PFSK-1 (cell line): ENCODE data around the gene KIAA1958.

ENCODE experiments used
- FOXP2 ChIP-seq: optimal IDR thresholded peaks from 2 replicates; pipeline ENCODE3; 2011; ENCODE audit warnings: borderline replicate concordance, control low read depth, inconsistent platforms; ENCODE audit not compliant: insufficient read depth; ENCODE audit errors: extremely low read length, extremely low read depth
- POLR2AphosphoS5 ChIP-seq: IDR thresholded peaks from 2 replicates; pipeline ENCODE4 v1.6.1; 2012; ENCODE audit warnings: low read depth, mild to moderate bottlenecking, control low read depth, low read length, moderate library complexity
- SIN3A ChIP-seq: IDR thresholded peaks from 2 replicates; pipeline ENCODE4 v1.6.1; 2012; ENCODE audit warnings: mild to moderate bottlenecking, low read length, moderate library complexity, borderline replicate concordance; ENCODE audit not compliant: insufficient read depth
- TAF1 ChIP-seq: IDR thresholded peaks from 2 replicates; pipeline ENCODE4 v1.6.1; 2012; ENCODE audit warnings: low read length, control low read depth, borderline replicate concordance; ENCODE audit not compliant: insufficient read depth
- TF ChIP-seq, protein P1 (sequence below), 2 experiments: IDR thresholded peaks; 2 replicates each; pipeline versions ENCODE4 v1.6.1 to v1.8.0; 2011 to 2012; ENCODE audit warnings: low read depth in 2 of 2, low read length in 2 of 2, control low read depth in 1 of 2, inconsistent platforms in 1 of 2, mild to moderate bottlenecking in 1 of 2, moderate library complexity in 1 of 2; ENCODE audit not compliant: insufficient read depth in 1 of 2

KIAA1958 gene

DNA sequence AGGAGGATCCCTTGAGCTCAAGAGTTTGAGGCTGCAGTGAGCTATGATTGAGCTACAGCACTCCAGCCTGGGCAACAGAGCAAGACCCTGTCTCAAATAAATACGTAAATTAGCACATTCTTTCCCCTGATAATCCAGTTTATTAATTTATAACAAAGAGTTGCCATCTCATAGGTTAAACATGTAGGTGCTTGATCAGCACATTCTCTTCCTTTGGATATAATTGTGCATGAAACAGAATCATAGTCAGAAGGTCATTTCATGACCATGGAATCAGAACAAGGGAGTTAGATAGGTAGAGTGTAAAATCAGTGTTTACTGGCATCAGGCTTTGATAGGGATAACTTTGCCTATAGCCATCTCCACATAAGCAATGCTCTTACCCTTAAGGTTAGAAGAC is 43.0 kb upstream of the KIAA1958 start:
- TF ChIP-seq FOXP2, result no peak
- TF ChIP-seq SIN3A, result no peak
- TF ChIP-seq, protein P1, sequence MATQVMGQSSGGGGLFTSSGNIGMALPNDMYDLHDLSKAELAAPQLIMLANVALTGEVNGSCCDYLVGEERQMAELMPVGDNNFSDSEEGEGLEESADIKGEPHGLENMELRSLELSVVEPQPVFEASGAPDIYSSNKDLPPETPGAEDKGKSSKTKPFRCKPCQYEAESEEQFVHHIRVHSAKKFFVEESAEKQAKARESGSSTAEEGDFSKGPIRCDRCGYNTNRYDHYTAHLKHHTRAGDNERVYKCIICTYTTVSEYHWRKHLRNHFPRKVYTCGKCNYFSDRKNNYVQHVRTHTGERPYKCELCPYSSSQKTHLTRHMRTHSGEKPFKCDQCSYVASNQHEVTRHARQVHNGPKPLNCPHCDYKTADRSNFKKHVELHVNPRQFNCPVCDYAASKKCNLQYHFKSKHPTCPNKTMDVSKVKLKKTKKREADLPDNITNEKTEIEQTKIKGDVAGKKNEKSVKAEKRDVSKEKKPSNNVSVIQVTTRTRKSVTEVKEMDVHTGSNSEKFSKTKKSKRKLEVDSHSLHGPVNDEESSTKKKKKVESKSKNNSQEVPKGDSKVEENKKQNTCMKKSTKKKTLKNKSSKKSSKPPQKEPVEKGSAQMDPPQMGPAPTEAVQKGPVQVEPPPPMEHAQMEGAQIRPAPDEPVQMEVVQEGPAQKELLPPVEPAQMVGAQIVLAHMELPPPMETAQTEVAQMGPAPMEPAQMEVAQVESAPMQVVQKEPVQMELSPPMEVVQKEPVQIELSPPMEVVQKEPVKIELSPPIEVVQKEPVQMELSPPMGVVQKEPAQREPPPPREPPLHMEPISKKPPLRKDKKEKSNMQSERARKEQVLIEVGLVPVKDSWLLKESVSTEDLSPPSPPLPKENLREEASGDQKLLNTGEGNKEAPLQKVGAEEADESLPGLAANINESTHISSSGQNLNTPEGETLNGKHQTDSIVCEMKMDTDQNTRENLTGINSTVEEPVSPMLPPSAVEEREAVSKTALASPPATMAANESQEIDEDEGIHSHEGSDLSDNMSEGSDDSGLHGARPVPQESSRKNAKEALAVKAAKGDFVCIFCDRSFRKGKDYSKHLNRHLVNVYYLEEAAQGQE (IDR thresholded peaks at IDR 0.05; ENCODE audit: insufficient read depth in 1 of 2, low read depth in 2 of 2, low read length in 2 of 2), result no peak
- no peak for TF ChIP-seq TAF1
- no peak for TF ChIP-seq POLR2AphosphoS5

DNA sequence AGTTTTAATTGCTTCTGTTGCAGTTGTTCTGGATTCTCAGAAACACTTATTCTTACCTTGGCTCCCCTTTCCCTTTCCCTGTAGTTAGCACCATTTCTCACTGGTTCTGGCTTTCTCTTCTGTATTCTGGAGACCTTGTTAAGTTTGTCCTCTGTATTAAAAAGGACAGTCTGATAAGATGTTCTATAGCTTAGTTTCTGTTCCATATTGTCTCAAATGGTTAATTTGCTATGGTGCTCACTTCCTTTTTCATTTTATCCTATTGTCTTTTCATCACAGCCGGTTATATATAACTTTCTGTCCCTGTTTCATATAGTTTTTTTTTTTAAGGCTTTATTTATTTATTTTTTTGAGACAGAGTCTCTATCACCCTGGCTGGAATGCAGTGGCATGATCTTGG is 41.4 kb upstream of the KIAA1958 start:
- TF ChIP-seq TAF1 (no peak), SIN3A (no peak), POLR2AphosphoS5 (no peak), FOXP2 (no peak)
- TF ChIP-seq, protein P1 (IDR thresholded peaks at IDR 0.05; ENCODE audit: insufficient read depth in 1 of 2, low read depth in 2 of 2, low read length in 2 of 2), result no peak

DNA sequence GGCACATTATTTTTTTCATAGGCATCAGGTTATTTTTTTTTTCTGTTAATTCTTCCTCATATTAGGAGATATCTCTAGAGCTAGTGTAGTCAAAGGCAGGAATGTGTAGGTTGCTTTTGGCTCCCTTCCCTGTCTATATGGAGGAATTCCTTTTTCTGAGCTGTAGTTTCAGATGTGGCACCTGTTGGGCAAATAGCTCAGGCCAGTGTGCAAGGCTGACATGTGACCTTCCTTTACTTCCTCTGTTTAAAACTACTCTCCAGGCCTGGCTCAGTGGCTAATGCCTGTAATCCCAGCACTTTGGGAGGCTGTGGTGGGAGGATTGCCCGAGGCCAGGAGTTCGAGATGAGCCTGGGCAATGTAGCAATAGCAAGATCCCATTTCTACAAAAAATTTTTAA is 40.5 kb upstream of the KIAA1958 start:
- no peak for TF ChIP-seq POLR2AphosphoS5
- TF ChIP-seq, protein P1 (IDR thresholded peaks at IDR 0.05; ENCODE audit: insufficient read depth in 1 of 2, low read depth in 2 of 2, low read length in 2 of 2), result no peak
- TF ChIP-seq TAF1, result no peak
- TF ChIP-seq SIN3A, result no peak
- TF ChIP-seq FOXP2, result no peak

DNA sequence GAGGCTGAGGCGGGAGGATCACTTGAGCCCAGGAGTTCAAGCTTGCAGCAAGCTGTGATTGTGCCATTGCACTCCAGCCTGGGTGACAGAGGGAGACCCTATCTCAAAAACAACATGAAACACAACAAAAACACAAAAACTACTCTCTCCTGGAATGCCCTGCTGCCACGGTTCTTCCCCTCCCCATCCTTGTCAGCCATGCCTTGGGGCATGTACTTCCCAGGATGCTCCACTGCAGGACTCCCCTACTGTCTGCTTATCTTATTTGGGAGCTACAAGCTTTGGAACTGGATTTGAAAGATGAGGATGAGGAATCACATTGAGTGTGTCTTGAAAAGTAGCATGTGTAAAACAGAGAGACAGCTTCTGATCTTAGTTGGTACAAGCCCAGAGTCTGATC is 40.1 kb upstream of the KIAA1958 start:
- no peak for TF ChIP-seq FOXP2

DNA sequence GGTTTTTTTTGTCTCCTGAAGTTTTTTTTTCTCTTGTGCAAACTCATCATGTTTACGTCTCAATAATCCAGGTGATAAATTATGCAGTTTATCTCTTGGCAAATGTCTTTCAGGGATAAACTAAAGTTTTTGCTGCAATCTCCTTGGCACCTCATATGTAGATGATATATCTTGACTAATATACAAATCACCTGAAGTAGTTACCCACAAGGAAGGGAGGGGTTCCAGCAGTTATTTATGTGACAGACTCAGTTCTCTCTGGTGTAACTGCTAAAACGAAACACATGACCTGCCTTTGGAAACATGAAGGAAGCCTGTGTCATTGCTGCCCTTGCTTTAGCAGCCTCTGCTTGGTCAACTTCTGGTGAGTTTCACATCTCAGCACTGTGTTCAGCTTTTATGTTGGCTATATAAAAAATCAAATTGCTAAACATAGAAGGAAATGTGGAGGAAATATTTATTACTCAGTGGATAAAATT is 39.3 kb upstream of the KIAA1958 start:
- TF ChIP-seq SIN3A (no peak), TAF1 (no peak), POLR2AphosphoS5 (no peak), FOXP2 (no peak)
- TF ChIP-seq, protein P1 (IDR thresholded peaks at IDR 0.05; ENCODE audit: insufficient read depth in 1 of 2, low read depth in 2 of 2, low read length in 2 of 2), result no peak

DNA sequence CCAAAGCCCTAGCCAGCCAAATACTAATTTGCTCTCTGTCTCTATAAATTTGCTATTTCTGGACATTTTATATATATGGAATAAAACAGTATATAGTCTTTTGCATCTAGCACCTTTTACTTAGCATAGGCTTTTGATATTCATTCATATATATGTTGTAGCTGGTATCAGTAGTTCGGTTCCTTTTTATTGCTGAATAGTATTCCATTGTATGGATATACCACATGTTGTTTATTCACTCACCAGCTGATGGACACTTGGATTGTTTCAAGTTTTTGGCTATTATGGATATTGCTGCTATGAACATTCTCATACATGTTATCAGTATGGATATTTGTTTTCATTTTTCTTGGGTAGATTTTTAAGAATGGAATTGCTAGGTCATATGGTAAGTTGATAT is 23.8 kb upstream of the KIAA1958 start:
- TF ChIP-seq POLR2AphosphoS5, result no peak
- no peak for TF ChIP-seq FOXP2
- TF ChIP-seq, protein P1 (IDR thresholded peaks at IDR 0.05; ENCODE audit: insufficient read depth in 1 of 2, low read depth in 2 of 2, low read length in 2 of 2), result no peak
- TF ChIP-seq TAF1, result no peak
- no peak for TF ChIP-seq SIN3A
